ENCODE results near the gene NPRL2. TPM values are rescaled to one million over a fixed set of nuclear protein-coding genes. Genes with fewer than 3 reads are reported as not detected.

The NPRL2 gene
- total RNA-seq, result 43.7 and 46.6 TPM in 2 replicates

- H3K36me3 Mint-ChIP-seq (ENCODE audit: low read depth), result peaks cover 33% of the 10 kb centered on the region
- peak within 1 kb of the TSS; percentile 95 for H3K27ac Mint-ChIP-seq
- intact Hi-C loops (cut with micrococcal nuclease), result loop anchor here (1.0 to 10.0 kb wide), 10 partner anchors 9 to 1704 kb away; partner anchors contain the start of genes CISH, DUSP7, HYAL3 and IFRD2
- peaks cover 55% of the 10 kb centered on the region for H3K4me1 Mint-ChIP-seq (ENCODE audit: low read depth)
- H3K9me3 Mint-ChIP-seq, result no peaks in the 10 kb centered on the region
- peak; percentile 100 for DNase-seq (ENCODE audit: low spot score)
- peak within 1 kb of the TSS; percentile 95 for H3K4me3 Mint-ChIP-seq
- H3K27me3 Mint-ChIP-seq (ENCODE audit: insufficient read depth), result no peaks in the 10 kb centered on the region
Observed at GRCh38 chr3:50350527-50351322, at the start of gene NPRL2, which contains the start of gene CYB561D2. NPRL2 (minus strand) TSS chr3:50350775; CDS start chr3:50350652, 123 bp downstream. CYB561D2 (plus strand) TSS chr3:50350862; CDS start chr3:50351434, 572 bp downstream.

DNA sequence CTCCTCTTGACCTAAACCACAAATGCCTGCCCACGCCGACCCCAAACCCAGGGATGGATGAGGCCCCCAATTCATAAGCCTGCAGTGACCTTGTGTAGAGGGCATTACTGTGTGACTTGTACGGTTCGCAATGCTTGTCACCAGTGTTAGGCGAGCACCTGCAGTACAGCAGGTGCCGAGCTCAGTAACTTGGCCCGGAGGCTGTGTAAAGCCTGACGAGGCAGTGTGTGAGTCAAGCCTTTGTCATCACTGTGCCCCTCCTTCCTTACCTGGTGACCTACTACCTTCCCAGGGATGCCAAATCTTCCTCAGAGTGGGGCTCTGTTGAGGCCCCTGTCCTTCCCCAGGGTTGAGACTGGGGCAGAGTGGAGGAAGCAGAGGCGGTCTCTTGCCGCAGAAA lies 45.9 kb upstream of the NPRL2 start:
- intact Hi-C loops (cut with micrococcal nuclease), result no loop called here
- Mint-ChIP-seq H3K9me3 (no peaks in the 10 kb centered on the region), H3K27me3 (ENCODE audit: insufficient read depth) (peaks cover 2% of the 10 kb centered on the region), H3K36me3 (ENCODE audit: low read depth) (no peaks in the 10 kb centered on the region), H3K4me1 (ENCODE audit: low read depth) (peaks cover 7% of the 10 kb centered on the region), H3K27ac (no peak overlapping the region), H3K4me3 (no peak overlapping the region)
- no peak for DNase-seq (ENCODE audit: low spot score)

- Mint-ChIP-seq H3K4me3 (no peak overlapping the region), H3K27ac (no peak overlapping the region), H3K27me3 (ENCODE audit: insufficient read depth) (peaks cover 2% of the 10 kb centered on the region), H3K36me3 (ENCODE audit: low read depth) (no peaks in the 10 kb centered on the region), H3K9me3 (no peaks in the 10 kb centered on the region), H3K4me1 (ENCODE audit: low read depth) (peaks cover 8% of the 10 kb centered on the region)
- no peak for DNase-seq (ENCODE audit: low spot score)
- intact Hi-C loops (cut with micrococcal nuclease), result no loop called here
Observed at GRCh38 chr3:50395070-50395860, 44.7 kb upstream of the NPRL2 start.

- peaks cover 8% of the 10 kb centered on the region for H3K4me1 Mint-ChIP-seq (ENCODE audit: low read depth)
- no peak overlapping the region for H3K27ac Mint-ChIP-seq
- no peaks in the 10 kb centered on the region for H3K36me3 Mint-ChIP-seq (ENCODE audit: low read depth)
- intact Hi-C loops (cut with micrococcal nuclease), result no loop called here
- no peaks in the 10 kb centered on the region for H3K27me3 Mint-ChIP-seq (ENCODE audit: insufficient read depth)
- H3K4me3 Mint-ChIP-seq, result no peak overlapping the region
- no peak for DNase-seq (ENCODE audit: low spot score)
- no peaks in the 10 kb centered on the region for H3K9me3 Mint-ChIP-seq
Observed at GRCh38 chr3:50393061-50393460, 42.5 kb upstream of the NPRL2 start.

GRCh38 chr3:50392101-50392715 lies 41.6 kb upstream of the NPRL2 start:
- Mint-ChIP-seq H3K4me3 (no peak overlapping the region), H3K27me3 (ENCODE audit: insufficient read depth) (no peaks in the 10 kb centered on the region), H3K9me3 (no peaks in the 10 kb centered on the region), H3K27ac (no peak overlapping the region), H3K36me3 (ENCODE audit: low read depth) (no peaks in the 10 kb centered on the region), H3K4me1 (ENCODE audit: low read depth) (peaks cover 8% of the 10 kb centered on the region)
- DNase-seq (ENCODE audit: low spot score), result no peak
- intact Hi-C loops (cut with micrococcal nuclease), result no loop called here

GRCh38 chr3:50390508-50391224 lies 40.1 kb upstream of the NPRL2 start:
- Mint-ChIP-seq H3K4me1 (ENCODE audit: low read depth) (peaks cover 8% of the 10 kb centered on the region), H3K4me3 (no peak overlapping the region), H3K27ac (no peak overlapping the region), H3K27me3 (ENCODE audit: insufficient read depth) (no peaks in the 10 kb centered on the region), H3K9me3 (no peaks in the 10 kb centered on the region), H3K36me3 (ENCODE audit: low read depth) (no peaks in the 10 kb centered on the region)
- no peak for DNase-seq (ENCODE audit: low spot score)
- intact Hi-C loops (cut with micrococcal nuclease), result no loop called here

DNA sequence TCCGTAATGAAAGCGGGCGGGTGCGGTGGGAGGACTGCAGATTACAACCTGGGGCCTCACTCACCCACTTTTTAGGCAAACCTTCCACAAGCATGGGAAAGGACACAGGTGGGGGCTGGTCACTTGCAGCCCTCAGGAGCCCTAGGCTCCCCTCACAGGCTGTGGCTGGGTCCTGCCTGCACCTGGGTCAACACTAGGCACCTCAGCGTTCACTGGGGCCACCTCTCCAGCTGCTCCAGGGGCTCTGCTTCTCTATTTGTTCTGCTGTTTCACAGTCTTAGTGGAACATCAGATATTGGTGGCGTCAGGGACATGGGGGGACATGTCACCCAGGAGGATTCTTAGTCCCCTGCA lies 38.8 kb upstream of the NPRL2 start:
- no peaks in the 10 kb centered on the region for H3K9me3 Mint-ChIP-seq
- H3K4me3 Mint-ChIP-seq, result no peak overlapping the region
- intact Hi-C loops (cut with micrococcal nuclease), result no loop called here
- no peaks in the 10 kb centered on the region for H3K36me3 Mint-ChIP-seq (ENCODE audit: low read depth)
- H3K27ac Mint-ChIP-seq, result no peak overlapping the region
- H3K4me1 Mint-ChIP-seq (ENCODE audit: low read depth), result peaks cover 8% of the 10 kb centered on the region
- no peak for DNase-seq (ENCODE audit: low spot score)
- H3K27me3 Mint-ChIP-seq (ENCODE audit: insufficient read depth), result no peaks in the 10 kb centered on the region

DNA sequence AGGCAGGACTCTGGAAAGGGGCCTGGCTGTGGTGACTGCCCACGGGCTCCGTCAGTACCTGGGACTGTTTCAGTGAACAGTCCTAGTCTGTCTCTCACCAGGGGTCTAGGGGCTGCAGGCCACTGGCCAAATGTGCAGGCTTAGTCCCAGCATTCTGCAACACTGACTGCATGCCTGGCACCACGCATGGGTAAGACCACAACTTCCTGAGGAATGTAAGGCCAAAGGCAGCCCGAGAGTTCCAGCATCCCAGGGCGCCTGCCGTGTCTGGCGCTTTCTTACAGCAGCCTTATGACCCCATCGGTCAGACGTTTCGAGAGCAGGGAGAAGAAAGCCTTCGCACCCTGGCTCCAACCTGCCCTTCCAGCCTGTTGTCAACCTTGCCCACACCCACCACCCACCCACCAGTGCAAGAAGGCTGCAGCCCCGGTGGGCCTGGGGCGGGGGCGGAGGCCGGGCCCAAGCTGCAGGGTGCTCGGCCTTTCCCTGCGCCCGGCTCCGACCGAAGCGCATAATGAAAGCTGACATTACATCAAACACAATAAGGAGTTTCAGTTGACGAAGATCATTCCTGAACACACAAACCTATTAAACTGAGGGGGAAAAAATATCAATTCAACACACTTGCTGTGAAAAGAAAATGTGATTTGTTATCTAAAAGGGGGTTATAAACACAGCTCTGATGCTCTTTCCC lies 38.3 kb upstream of the NPRL2 start:
- H3K27ac Mint-ChIP-seq, result no peak overlapping the region
- H3K4me3 Mint-ChIP-seq, result no peak overlapping the region
- H3K36me3 Mint-ChIP-seq (ENCODE audit: low read depth), result no peaks in the 10 kb centered on the region
- H3K9me3 Mint-ChIP-seq, result no peaks in the 10 kb centered on the region
- intact Hi-C loops (cut with micrococcal nuclease), result no loop called here
- H3K4me1 Mint-ChIP-seq (ENCODE audit: low read depth), result peaks cover 8% of the 10 kb centered on the region
- DNase-seq (ENCODE audit: low spot score), result no peak
- H3K27me3 Mint-ChIP-seq (ENCODE audit: insufficient read depth), result no peaks in the 10 kb centered on the region

- Mint-ChIP-seq H3K9me3 (no peaks in the 10 kb centered on the region), H3K27ac (no peak overlapping the region)
Observed at GRCh38 chr3:50388016-50388719, 37.6 kb upstream of the NPRL2 start.

GRCh38 chr3:50385754-50386153 lies 35.2 kb upstream of the NPRL2 start:
- intact Hi-C loops (cut with micrococcal nuclease), result no loop called here
- Mint-ChIP-seq H3K27me3 (ENCODE audit: insufficient read depth) (peaks cover 4% of the 10 kb centered on the region), H3K36me3 (ENCODE audit: low read depth) (no peaks in the 10 kb centered on the region), H3K4me1 (ENCODE audit: low read depth) (no peaks in the 10 kb centered on the region), H3K4me3 (no peak overlapping the region), H3K27ac (no peak overlapping the region), H3K9me3 (no peaks in the 10 kb centered on the region)
- no peak for DNase-seq (ENCODE audit: low spot score)

More at GRCh38 chr3:50388016-50388719, 37.6 kb upstream of the NPRL2 start:
- intact Hi-C loops (cut with micrococcal nuclease), result no loop called here
- Mint-ChIP-seq H3K36me3 (ENCODE audit: low read depth) (no peaks in the 10 kb centered on the region), H3K27me3 (ENCODE audit: insufficient read depth) (peaks cover 4% of the 10 kb centered on the region), H3K4me3 (no peak overlapping the region), H3K4me1 (ENCODE audit: low read depth) (peaks cover 8% of the 10 kb centered on the region)
- no peak for DNase-seq (ENCODE audit: low spot score)

- no peaks in the 10 kb centered on the region for H3K4me1 Mint-ChIP-seq (ENCODE audit: low read depth)
- intact Hi-C loops (cut with micrococcal nuclease), result no loop called here
- H3K4me3 Mint-ChIP-seq, result no peak overlapping the region
- H3K27me3 Mint-ChIP-seq (ENCODE audit: insufficient read depth), result peaks cover 4% of the 10 kb centered on the region
- no peaks in the 10 kb centered on the region for H3K36me3 Mint-ChIP-seq (ENCODE audit: low read depth)
- DNase-seq (ENCODE audit: low spot score), result no peak
- no peaks in the 10 kb centered on the region for H3K9me3 Mint-ChIP-seq
- H3K27ac Mint-ChIP-seq, result no peak overlapping the region
Observed at GRCh38 chr3:50383750-50384149, 33.2 kb upstream of the NPRL2 start.

Measured in activated T-helper 1 cell treated with anti-CD3 and anti-CD28 coated beads, Interleukin-12 subunit alpha, Interleukin-12 subunit beta, Interleukin-2, Interleukin-4 antibody, amounts not matched to agents 30 ng/mL and 10 ng/mL and 1 ng/mL, durations not matched to agents 14 hours and 24 hours and 36 hours (primary cell).